ENCODE results near the gene ADAMTS2.

Gene ADAMTS2

GRCh38 chr5:179266291-179267070, 78.8 kb downstream of the ADAMTS2 start:
- no peak for DNase-seq (ENCODE audit: low spot score)

GRCh38 chr5:179265514-179266290, 79.6 kb downstream of the ADAMTS2 start:
- peak; percentile 73 for DNase-seq (ENCODE audit: low spot score)

GRCh38 chr5:179264783-179265513, 80.3 kb downstream of the ADAMTS2 start:
- DNase-seq (ENCODE audit: low spot score), result no peak

GRCh38 chr5:179264053-179264782, 81.0 kb downstream of the ADAMTS2 start:
- no peak for DNase-seq (ENCODE audit: low spot score)

- DNase-seq (ENCODE audit: low spot score), result no peak
These were observed 81.7 kb downstream of the ADAMTS2 start for GRCh38 chr5:179263391-179264052.

GRCh38 chr5:179262126-179262920, 82.9 kb downstream of the ADAMTS2 start:
- no peak for DNase-seq (ENCODE audit: low spot score)

- DNase-seq (ENCODE audit: low spot score), result peak; percentile 82
These were observed 83.7 kb downstream of the ADAMTS2 start for GRCh38 chr5:179261301-179262125.

- no peak for DNase-seq (ENCODE audit: low spot score)
These were observed 84.8 kb downstream of the ADAMTS2 start for GRCh38 chr5:179260324-179261070.

- no peak for DNase-seq (ENCODE audit: low spot score)
These were observed 85.4 kb downstream of the ADAMTS2 start for GRCh38 chr5:179259731-179260323.

- DNase-seq (ENCODE audit: low spot score), result no peak
These were observed 86.1 kb downstream of the ADAMTS2 start for GRCh38 chr5:179258922-179259730.

GRCh38 chr5:179258001-179258921, 87.0 kb downstream of the ADAMTS2 start:
- no peak for DNase-seq (ENCODE audit: low spot score)

GRCh38 chr5:179257176-179257682, 88.0 kb downstream of the ADAMTS2 start:
- DNase-seq (ENCODE audit: low spot score), result no peak

- no peak for DNase-seq (ENCODE audit: low spot score)
These were observed 88.7 kb downstream of the ADAMTS2 start for GRCh38 chr5:179256328-179257175.

GRCh38 chr5:179255527-179256327, 89.5 kb downstream of the ADAMTS2 start:
- DNase-seq (ENCODE audit: low spot score), result no peak
